HL-60 (cell line): ENCODE measurements around the gene CES4A.

Experiments used
- POLR2AphosphoS5 ChIP-seq: IDR thresholded peaks from 2 replicates; pipeline ENCODE4 v1.6.1; 2012; ENCODE audit warnings: low read depth
- REST ChIP-seq: IDR thresholded peaks from 2 replicates; pipeline ENCODE4 v1.6.1; 2012; ENCODE audit warnings: low read depth; ENCODE audit not compliant: insufficient replicate concordance
- TF ChIP-seq, protein P1 (sequence below): IDR thresholded peaks from one replicate; pipeline ENCODE4 v1.5.1; 2011; ENCODE audit warnings: low read length, control low read depth, inconsistent platforms; ENCODE audit not compliant: insufficient read depth

DNA sequence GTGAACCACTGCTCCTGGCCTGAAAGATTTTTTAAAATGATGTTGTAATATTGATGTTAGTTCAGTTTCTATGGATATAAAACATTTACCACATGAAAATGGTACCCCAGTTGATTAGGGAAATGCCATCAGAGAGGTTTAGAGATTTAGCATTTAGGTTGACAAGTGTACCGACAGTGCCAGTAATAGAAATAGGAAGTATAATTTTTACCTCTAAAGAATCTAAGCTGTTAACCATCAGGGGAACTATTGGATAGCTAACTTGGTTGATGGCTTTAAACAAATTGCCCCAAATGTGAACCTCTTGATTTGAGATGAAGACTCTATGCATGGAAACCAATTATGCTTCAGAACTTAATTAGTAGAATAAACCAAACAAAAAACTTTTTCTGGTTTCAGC lies 47.0 kb downstream of the CES4A start:
- TF ChIP-seq, protein P1, sequence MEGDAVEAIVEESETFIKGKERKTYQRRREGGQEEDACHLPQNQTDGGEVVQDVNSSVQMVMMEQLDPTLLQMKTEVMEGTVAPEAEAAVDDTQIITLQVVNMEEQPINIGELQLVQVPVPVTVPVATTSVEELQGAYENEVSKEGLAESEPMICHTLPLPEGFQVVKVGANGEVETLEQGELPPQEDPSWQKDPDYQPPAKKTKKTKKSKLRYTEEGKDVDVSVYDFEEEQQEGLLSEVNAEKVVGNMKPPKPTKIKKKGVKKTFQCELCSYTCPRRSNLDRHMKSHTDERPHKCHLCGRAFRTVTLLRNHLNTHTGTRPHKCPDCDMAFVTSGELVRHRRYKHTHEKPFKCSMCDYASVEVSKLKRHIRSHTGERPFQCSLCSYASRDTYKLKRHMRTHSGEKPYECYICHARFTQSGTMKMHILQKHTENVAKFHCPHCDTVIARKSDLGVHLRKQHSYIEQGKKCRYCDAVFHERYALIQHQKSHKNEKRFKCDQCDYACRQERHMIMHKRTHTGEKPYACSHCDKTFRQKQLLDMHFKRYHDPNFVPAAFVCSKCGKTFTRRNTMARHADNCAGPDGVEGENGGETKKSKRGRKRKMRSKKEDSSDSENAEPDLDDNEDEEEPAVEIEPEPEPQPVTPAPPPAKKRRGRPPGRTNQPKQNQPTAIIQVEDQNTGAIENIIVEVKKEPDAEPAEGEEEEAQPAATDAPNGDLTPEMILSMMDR: no peak
- TF ChIP-seq POLR2AphosphoS5: no peak
- TF ChIP-seq REST: no peak
